Measurements from ENCODE around the gene NCBP2. TPM values are rescaled to one million over a fixed set of nuclear protein-coding genes. Genes with fewer than 3 reads are reported as not detected.

Gene NCBP2
- total RNA-seq, 1 donor from 2014 or later: 62.2 TPM

DNA sequence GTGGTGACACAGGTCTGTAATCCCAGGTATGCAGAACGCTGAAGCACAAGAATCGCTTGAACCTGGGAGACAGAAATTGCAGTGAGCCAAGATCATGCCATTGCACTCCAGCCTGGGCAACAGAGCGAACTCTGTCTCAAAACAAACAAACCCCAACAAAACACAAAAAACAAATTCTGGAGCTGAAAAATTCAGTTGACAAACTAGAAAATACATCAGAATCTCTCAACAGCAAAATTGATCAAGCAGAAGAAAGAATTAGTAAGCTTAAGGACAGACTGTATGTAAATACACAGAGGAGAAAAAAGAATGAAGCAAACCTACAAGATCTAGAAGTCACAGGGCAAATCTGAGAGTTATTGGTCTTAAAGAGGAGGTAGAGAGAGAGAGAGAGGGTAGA is 25.3 kb downstream of the NCBP2 start:
- TF ChIP-seq, protein P1, sequence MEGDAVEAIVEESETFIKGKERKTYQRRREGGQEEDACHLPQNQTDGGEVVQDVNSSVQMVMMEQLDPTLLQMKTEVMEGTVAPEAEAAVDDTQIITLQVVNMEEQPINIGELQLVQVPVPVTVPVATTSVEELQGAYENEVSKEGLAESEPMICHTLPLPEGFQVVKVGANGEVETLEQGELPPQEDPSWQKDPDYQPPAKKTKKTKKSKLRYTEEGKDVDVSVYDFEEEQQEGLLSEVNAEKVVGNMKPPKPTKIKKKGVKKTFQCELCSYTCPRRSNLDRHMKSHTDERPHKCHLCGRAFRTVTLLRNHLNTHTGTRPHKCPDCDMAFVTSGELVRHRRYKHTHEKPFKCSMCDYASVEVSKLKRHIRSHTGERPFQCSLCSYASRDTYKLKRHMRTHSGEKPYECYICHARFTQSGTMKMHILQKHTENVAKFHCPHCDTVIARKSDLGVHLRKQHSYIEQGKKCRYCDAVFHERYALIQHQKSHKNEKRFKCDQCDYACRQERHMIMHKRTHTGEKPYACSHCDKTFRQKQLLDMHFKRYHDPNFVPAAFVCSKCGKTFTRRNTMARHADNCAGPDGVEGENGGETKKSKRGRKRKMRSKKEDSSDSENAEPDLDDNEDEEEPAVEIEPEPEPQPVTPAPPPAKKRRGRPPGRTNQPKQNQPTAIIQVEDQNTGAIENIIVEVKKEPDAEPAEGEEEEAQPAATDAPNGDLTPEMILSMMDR (IDR thresholded peaks at IDR 0.05; ENCODE audit: insufficient read depth, low read length, poor library complexity, severe bottlenecking): no peak
- Histone ChIP-seq H3K36me3 (ENCODE audit: control insufficient read depth, insufficient read depth, low read length) (no peaks in the 10 kb centered on the region), H3K27me3 (ENCODE audit: control insufficient read depth, insufficient read depth, low read length) (no peaks in the 10 kb centered on the region), H3K4me3 (ENCODE audit: low read depth, low read length) (no peak overlapping the region)
- no peak for DNase-seq (ENCODE audit: low read depth)

DNA sequence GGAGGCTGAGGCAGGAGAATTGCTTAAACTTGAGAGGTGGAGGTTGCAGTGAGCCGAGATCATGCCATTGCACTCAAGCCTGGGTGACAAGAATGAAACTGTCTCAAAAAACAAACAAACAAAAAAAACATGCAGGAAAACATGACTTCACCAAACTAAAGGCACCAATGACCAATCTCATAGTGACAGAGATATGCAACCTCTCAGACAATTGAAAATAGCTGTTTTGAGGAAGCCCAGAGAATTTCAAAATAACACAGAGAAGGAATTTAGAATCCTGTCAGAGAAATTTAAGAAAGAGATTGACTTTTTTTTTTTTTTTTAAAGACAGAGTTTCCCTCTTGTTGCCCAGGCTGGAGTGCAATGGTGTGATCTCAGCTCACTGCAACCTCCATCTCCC is 26.1 kb downstream of the NCBP2 start:
- H3K27me3 ChIP-seq (ENCODE audit: control insufficient read depth, insufficient read depth, low read length): no peaks in the 10 kb centered on the region
- TF ChIP-seq, protein P1 (IDR thresholded peaks at IDR 0.05; ENCODE audit: insufficient read depth, low read length, poor library complexity, severe bottlenecking): no peak
- DNase-seq (ENCODE audit: low read depth): no peak
- H3K4me3 ChIP-seq (ENCODE audit: low read depth, low read length): no peak overlapping the region
- no peaks in the 10 kb centered on the region for H3K36me3 ChIP-seq (ENCODE audit: control insufficient read depth, insufficient read depth, low read length)

DNA sequence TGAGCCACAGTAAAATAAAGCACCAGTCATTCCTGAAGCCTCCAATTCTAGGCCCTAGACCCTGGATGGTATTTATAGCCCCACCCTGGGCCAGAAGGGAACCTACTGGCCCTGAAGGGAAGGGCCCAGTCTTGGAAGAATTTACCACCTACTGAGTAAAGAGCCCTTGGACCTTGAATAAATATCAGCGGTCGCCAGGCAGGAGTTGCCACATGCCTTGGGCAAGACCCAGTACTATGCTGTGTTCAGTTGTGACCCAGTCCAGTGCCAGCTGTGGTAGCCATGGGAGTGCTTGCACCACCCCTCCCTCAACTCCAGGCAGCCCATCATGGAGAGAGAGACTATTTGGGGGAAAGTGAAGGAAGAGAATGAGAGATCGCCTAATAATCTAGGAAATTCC is 27.0 kb downstream of the NCBP2 start:
- TF ChIP-seq, protein P1 (IDR thresholded peaks at IDR 0.05; ENCODE audit: insufficient read depth, low read length, poor library complexity, severe bottlenecking): no peak
- H3K36me3 ChIP-seq (ENCODE audit: control insufficient read depth, insufficient read depth, low read length): no peaks in the 10 kb centered on the region
- no peak for DNase-seq (ENCODE audit: low read depth)
- H3K4me3 ChIP-seq (ENCODE audit: low read depth, low read length): no peak overlapping the region
- H3K27me3 ChIP-seq (ENCODE audit: control insufficient read depth, insufficient read depth, low read length): no peaks in the 10 kb centered on the region

- no peaks in the 10 kb centered on the region for H3K36me3 ChIP-seq (ENCODE audit: control insufficient read depth, insufficient read depth, low read length)
- H3K4me3 ChIP-seq (ENCODE audit: low read depth, low read length): no peak overlapping the region
- DNase-seq (ENCODE audit: low read depth): no peak
- TF ChIP-seq, protein P1 (IDR thresholded peaks at IDR 0.05; ENCODE audit: insufficient read depth, low read length, poor library complexity, severe bottlenecking): no peak
- no peaks in the 10 kb centered on the region for H3K27me3 ChIP-seq (ENCODE audit: control insufficient read depth, insufficient read depth, low read length)
Observed at GRCh38 chr3:196914866-196915265, 27.5 kb downstream of the NCBP2 start.

- DNase-seq (ENCODE audit: low read depth): no peak
- Histone ChIP-seq H3K4me3 (ENCODE audit: low read depth, low read length) (no peak overlapping the region), H3K36me3 (ENCODE audit: control insufficient read depth, insufficient read depth, low read length) (no peaks in the 10 kb centered on the region), H3K27me3 (ENCODE audit: control insufficient read depth, insufficient read depth, low read length) (no peaks in the 10 kb centered on the region)
- TF ChIP-seq, protein P1 (IDR thresholded peaks at IDR 0.05; ENCODE audit: insufficient read depth, low read length, poor library complexity, severe bottlenecking): no peak
Observed at GRCh38 chr3:196903740-196904139, 38.6 kb downstream of the NCBP2 start.

- H3K36me3 ChIP-seq (ENCODE audit: control insufficient read depth, insufficient read depth, low read length): no peaks in the 10 kb centered on the region
- TF ChIP-seq, protein P1 (IDR thresholded peaks at IDR 0.05; ENCODE audit: insufficient read depth, low read length, poor library complexity, severe bottlenecking): no peak
Observed at GRCh38 chr3:196902296-196902695, 40.0 kb downstream of the NCBP2 start.

More at GRCh38 chr3:196902296-196902695, 40.0 kb downstream of the NCBP2 start:
- H3K27me3 ChIP-seq (ENCODE audit: control insufficient read depth, insufficient read depth, low read length): no peaks in the 10 kb centered on the region
- DNase-seq (ENCODE audit: low read depth): no peak
- H3K4me3 ChIP-seq (ENCODE audit: low read depth, low read length): no peak overlapping the region
